ENCODE data around the gene CAPN14. TPM values are rescaled to one million over a fixed set of nuclear protein-coding genes. Genes with fewer than 3 reads are reported as not detected.

CAPN14 gene
- total and polyA plus RNA-seq, 7 donors, result 0.16 to 0.27 (median 0.24) TPM; not detected in 3

GRCh38 chr2:31260870-31261269, 43.6 kb upstream of the CAPN14 start:
- Histone ChIP-seq H3K9me3 (no peaks in the 10 kb centered on the region), H3K36me3 (no peaks in the 10 kb centered on the region), H3K4me3 (no peak overlapping the region), H3K4me1 (no peaks in the 10 kb centered on the region), H3K27me3 (no peaks in the 10 kb centered on the region), H3K27ac (no peak overlapping the region)
- 84 to 89% methylated on average over 4 of the region's 4 CpGs for WGBS, 2 donors
- no peak for TF ChIP-seq CTCF (IDR thresholded peaks at IDR 0.05)
- no peak for TF ChIP-seq POLR2AphosphoS5 (IDR thresholded peaks at IDR 0.05)
- TF ChIP-seq POLR2A (IDR thresholded peaks at IDR 0.05), result no peak
- TF ChIP-seq EP300 (IDR thresholded peaks at IDR 0.05), result no peak
- intact Hi-C loops (cut with DNase I), result no loop called here
- no peak for DNase-seq

GRCh38 chr2:31259075-31259474, 41.8 kb upstream of the CAPN14 start:
- TF ChIP-seq POLR2A (IDR thresholded peaks at IDR 0.05) (no peak), EP300 (IDR thresholded peaks at IDR 0.05) (no peak), POLR2AphosphoS5 (IDR thresholded peaks at IDR 0.05) (no peak), CTCF (IDR thresholded peaks at IDR 0.05) (no peak)
- H3K27me3 ChIP-seq, result no peaks in the 10 kb centered on the region
- WGBS, 2 donors, result 91 to 92% methylated on average over 3 of the region's 3 CpGs
- H3K9me3 ChIP-seq, result no peaks in the 10 kb centered on the region
- DNase-seq, result no peak
- intact Hi-C loops (cut with DNase I), result no loop called here
- H3K4me1 ChIP-seq, result no peaks in the 10 kb centered on the region
- H3K36me3 ChIP-seq, result no peaks in the 10 kb centered on the region
- H3K4me3 ChIP-seq, result no peak overlapping the region
- H3K27ac ChIP-seq, result no peak overlapping the region

GRCh38 chr2:31258351-31258750, 41.0 kb upstream of the CAPN14 start:
- Histone ChIP-seq H3K4me3 (no peak overlapping the region), H3K9me3 (no peaks in the 10 kb centered on the region), H3K27me3 (no peaks in the 10 kb centered on the region), H3K36me3 (no peaks in the 10 kb centered on the region), H3K4me1 (no peaks in the 10 kb centered on the region), H3K27ac (no peak overlapping the region)
- 70 to 71% methylated on average over 5 of the region's 5 CpGs for WGBS, 2 donors
- DNase-seq, result no peak
- TF ChIP-seq CTCF (IDR thresholded peaks at IDR 0.05), result no peak
- TF ChIP-seq POLR2A (IDR thresholded peaks at IDR 0.05), result no peak
- no peak for TF ChIP-seq EP300 (IDR thresholded peaks at IDR 0.05)
- no peak for TF ChIP-seq POLR2AphosphoS5 (IDR thresholded peaks at IDR 0.05)
- intact Hi-C loops (cut with DNase I), result no loop called here

- DNase-seq, result no peak
- no peak overlapping the region for H3K27ac ChIP-seq
- H3K27me3 ChIP-seq, result no peaks in the 10 kb centered on the region
- no peaks in the 10 kb centered on the region for H3K4me1 ChIP-seq
- H3K4me3 ChIP-seq, result no peak overlapping the region
- TF ChIP-seq POLR2A (IDR thresholded peaks at IDR 0.05) (no peak), CTCF (IDR thresholded peaks at IDR 0.05) (no peak), EP300 (IDR thresholded peaks at IDR 0.05) (no peak), POLR2AphosphoS5 (IDR thresholded peaks at IDR 0.05) (no peak)
- 82 to 84% methylated on average over 4 of the region's 4 CpGs for WGBS, 2 donors
- no peaks in the 10 kb centered on the region for H3K9me3 ChIP-seq
- intact Hi-C loops (cut with DNase I), result no loop called here
- H3K36me3 ChIP-seq, result no peaks in the 10 kb centered on the region
Measured at GRCh38 chr2:31256611-31257382, 39.5 kb upstream of the CAPN14 start.

Measured in sigmoid colon (tissue), 7 donors.